Fibroblast of mammary gland (primary cell): ENCODE data around the gene GRIK2.

Source experiments
- DNase-seq: peaks from one replicate; pipeline ENCODE4 v3.0.0-alpha.2; 2010; ENCODE audit warnings: low read depth
- H3K4me3 ChIP-seq: 2 replicates; pipeline ENCODE4 v1.5.1; 2011; ENCODE audit warnings: low read depth, mild to moderate bottlenecking, low read length, moderate library complexity; ENCODE audit not compliant: control insufficient read depth
- CTCF ChIP-seq: conservative IDR thresholded peaks from 2 replicates; pipeline ENCODE4 v1.5.1; 2011; ENCODE audit warnings: low read depth, low read length, inconsistent platforms; ENCODE audit not compliant: control insufficient read depth, insufficient read depth

The GRIK2 gene

GRCh38 chr6:101733899-101734298, 340.4 kb downstream of the GRIK2 start:
- TF ChIP-seq CTCF, result no peak
- DNase-seq, result no peak
- H3K4me3 ChIP-seq, result no peak overlapping the region

GRCh38 chr6:101738481-101738880, 345.0 kb downstream of the GRIK2 start:
- DNase-seq, result no peak
- H3K4me3 ChIP-seq, result no peak overlapping the region
- TF ChIP-seq CTCF, result no peak

GRCh38 chr6:101740631-101741030, 347.1 kb downstream of the GRIK2 start:
- no peak for TF ChIP-seq CTCF
- H3K4me3 ChIP-seq, result no peak overlapping the region
- no peak for DNase-seq

- TF ChIP-seq CTCF, result no peak
- no peak for DNase-seq
- no peak overlapping the region for H3K4me3 ChIP-seq
These were observed 348.1 kb downstream of the GRIK2 start for GRCh38 chr6:101741474-101742171.

GRCh38 chr6:101747160-101747559, 353.7 kb downstream of the GRIK2 start:
- TF ChIP-seq CTCF, result no peak
- DNase-seq, result no peak

GRCh38 chr6:101747716-101748115, 354.2 kb downstream of the GRIK2 start:
- no peak for TF ChIP-seq CTCF
- H3K4me3 ChIP-seq, result no peak overlapping the region
- no peak for DNase-seq

More at GRCh38 chr6:101747160-101747559, 353.7 kb downstream of the GRIK2 start:
- no peak overlapping the region for H3K4me3 ChIP-seq
